GM23338 (cell line): ENCODE results near the gene NFATC1. TPM values are rescaled to one million over a fixed set of nuclear protein-coding genes. Genes with fewer than 3 reads are reported as not detected.

Experiments used
- ATAC-seq: fragments of 200-7000 bp; cut with Tn5 transposase; 3 replicates; pipeline ENCODE4 v1.9.1; 2020
- DNase-seq: peaks from one replicate; pipeline ENCODE4 v3.0.0-alpha.2; 2015; ENCODE audit warnings: low spot score
- H2AFZ ChIP-seq: fragments of 200-600 bp; sonication (generic); 2 replicates; pipeline ENCODE4 v1.8.0; 2016; ENCODE audit warnings: antibody characterized with exemption, mild to moderate bottlenecking, moderate library complexity
- H3F3A ChIP-seq: fragments of 200-600 bp; sonication (generic); replicated peaks from 2 replicates; pipeline ENCODE4 v1.8.0; 2017; ENCODE audit warnings: antibody characterized with exemption, mixed run types, low read depth
- H3K27ac ChIP-seq: fragments of 200-600 bp; sonication (generic); 2 replicates; pipeline ENCODE4 v1.6.1; 2016; ENCODE audit warnings: low read depth
- H3K27me3 ChIP-seq: fragments of 200-600 bp; sonication (generic); 2 replicates; pipeline ENCODE4 v1.8.0; 2016; ENCODE audit warnings: mild to moderate bottlenecking, mixed run types, moderate library complexity; ENCODE audit not compliant: insufficient read depth
- H3K36me3 ChIP-seq: fragments of 200-600 bp; sonication (generic); 2 replicates; pipeline ENCODE4 v1.8.0; 2016; ENCODE audit warnings: mild to moderate bottlenecking; ENCODE audit not compliant: insufficient read depth
- H3K4me1 ChIP-seq: fragments of 200-600 bp; sonication (generic); 2 replicates; pipeline ENCODE4 v1.8.0; 2016; ENCODE audit warnings: mild to moderate bottlenecking, moderate library complexity; ENCODE audit not compliant: insufficient read depth
- H3K4me2 ChIP-seq: fragments of 200-600 bp; sonication (generic); 2 replicates; pipeline ENCODE4 v1.7.1; 2017; ENCODE audit warnings: mixed run types
- H3K4me3 ChIP-seq: fragments of 200-600 bp; sonication (generic); 2 replicates; pipeline ENCODE4 v1.6.1; 2016; ENCODE audit warnings: mixed run types
- H3K79me2 ChIP-seq: fragments of 200-600 bp; sonication (generic); replicated peaks from 2 replicates; pipeline ENCODE4 v1.8.0; 2017; ENCODE audit warnings: mild to moderate bottlenecking; ENCODE audit not compliant: insufficient read depth
- H3K9me2 ChIP-seq: fragments of 200-600 bp; sonication (generic); 2 replicates; pipeline ENCODE4 v1.8.0; 2017; ENCODE audit not compliant: insufficient read depth
- H4K20me1 ChIP-seq: fragments of 200-600 bp; sonication (generic); replicated peaks from 2 replicates; pipeline ENCODE4 v1.8.0; 2017; ENCODE audit warnings: mild to moderate bottlenecking; ENCODE audit not compliant: insufficient read depth
- H3K27ac Mint-ChIP-seq: 2 replicates; pipeline ENCODE4 v1.8.0; 2020; ENCODE audit warnings: inconsistent platforms, mild to moderate bottlenecking, moderate library complexity, mixed read lengths
- H3K27me3 Mint-ChIP-seq: 3 replicates; pipeline ENCODE4 v1.8.0; 2022; ENCODE audit warnings: low read depth, mild to moderate bottlenecking, moderate library complexity, mixed read lengths, inconsistent platforms; ENCODE audit not compliant: insufficient read depth, poor library complexity
- H3K36me3 Mint-ChIP-seq: 3 replicates; pipeline ENCODE4 v1.8.0; 2021; ENCODE audit warnings: low read depth, mild to moderate bottlenecking, inconsistent platforms, moderate library complexity, mixed read lengths
- H3K4me1 Mint-ChIP-seq: 3 replicates; pipeline ENCODE4 v1.8.0; 2020; ENCODE audit warnings: mild to moderate bottlenecking, inconsistent platforms, mixed read lengths
- H3K4me3 Mint-ChIP-seq: 3 replicates; pipeline ENCODE4 v1.8.0; 2021; ENCODE audit warnings: moderate library complexity, mild to moderate bottlenecking, inconsistent platforms, mixed read lengths
- H3K9me3 Mint-ChIP-seq: 3 replicates; pipeline ENCODE4 v1.8.0; 2020; ENCODE audit warnings: moderate library complexity, mild to moderate bottlenecking, inconsistent platforms, mixed read lengths
- CREB1 ChIP-seq: fragments of 250-450 bp; sonication (Bioruptor Pico); IDR thresholded peaks from 2 replicates; pipeline ENCODE4 v1.5.0; 2020; ENCODE audit warnings: low read depth, mild to moderate bottlenecking, moderate library complexity
- CTCF ChIP-seq, 2 experiments: fragments of 200-600 bp in 1 of 2; sonication (generic) in 1 of 2; conservative IDR thresholded peaks; 2 replicates each; pipeline versions ENCODE4 v1.5.1 to v1.6.1; 2016 to 2017; ENCODE audit warnings: antibody characterized with exemption in 2 of 2, low read depth in 2 of 2, mild to moderate bottlenecking in 2 of 2, moderate library complexity in 1 of 2
- ETS1 ChIP-seq: IDR thresholded peaks from 2 replicates; pipeline ENCODE4 v1.6.1; 2016; ENCODE audit warnings: antibody characterized with exemption
- EZH2 ChIP-seq: fragments of 200-600 bp; sonication (generic); IDR thresholded peaks from one replicate; pipeline ENCODE4 v1.8.0; 2017; ENCODE audit warnings: antibody characterized with exemption, mild to moderate bottlenecking, low read depth; ENCODE audit not compliant: unreplicated experiment
- EZH2phosphoT487 ChIP-seq: fragments of 200-600 bp; sonication (generic); IDR thresholded peaks from one replicate; pipeline ENCODE4 v1.8.1; 2018; ENCODE audit warnings: antibody characterized with exemption; ENCODE audit not compliant: unreplicated experiment
- JUNB ChIP-seq: IDR thresholded peaks from one replicate; pipeline ENCODE4 v1.6.1; 2016; ENCODE audit warnings: antibody characterized with exemption; ENCODE audit not compliant: unreplicated experiment
- NANOG ChIP-seq: IDR thresholded peaks from 2 replicates; pipeline ENCODE4 v1.6.1; 2016; ENCODE audit warnings: antibody characterized with exemption, borderline replicate concordance
- POLR2AphosphoS5 ChIP-seq: IDR thresholded peaks from 2 replicates; pipeline ENCODE4 v1.6.1; 2016; ENCODE audit warnings: antibody characterized with exemption, low read depth
- STAT1 ChIP-seq: IDR thresholded peaks from one replicate; pipeline ENCODE4 v1.6.1; 2016; ENCODE audit warnings: antibody characterized with exemption; ENCODE audit not compliant: unreplicated experiment
- ZNF114 ChIP-seq: fragments of 250-450 bp; sonication (Bioruptor Pico); IDR thresholded peaks from 2 replicates; pipeline ENCODE4 v1.5.0; 2020; ENCODE audit warnings: mild to moderate bottlenecking, moderate library complexity
- ZNF331 ChIP-seq: fragments of 250-450 bp; sonication (Bioruptor Pico); IDR thresholded peaks from 2 replicates; pipeline ENCODE4 v1.5.0; 2020; ENCODE audit warnings: low read depth, mild to moderate bottlenecking, moderate library complexity
- polyA plus RNA-seq: library from polyadenylated mRNA; unstranded; fragments of >200 nt; fragmentation: Nextera tagmentation; extraction: Ambion mirVana; gene quantifications from 2 replicates; pipeline ENCODE4 v1.2.1, GENCODE V29; 2016
- total RNA-seq: library from RNA; depleted of rRNA; stranded (reverse); fragments of >200 nt; shearing (Covaris generic); gene quantifications from 2 replicates; pipeline ENCODE4 v1.2.3, GENCODE V29; 2014
- TF ChIP-seq, protein P1 (sequence below): fragments of 250-450 bp; sonication (Bioruptor Pico); IDR thresholded peaks from 2 replicates; pipeline ENCODE4 v1.5.0; 2020; ENCODE audit warnings: mild to moderate bottlenecking, moderate library complexity
- TF ChIP-seq, protein P2 (sequence below): IDR thresholded peaks from one replicate; pipeline ENCODE4 v1.6.1; 2018; ENCODE audit warnings: antibody characterized with exemption; ENCODE audit not compliant: unreplicated experiment

NFATC1 gene
- total and polyA plus RNA-seq, 2 experiments from 2014 or later: 3.9 to 6.4 TPM

DNA sequence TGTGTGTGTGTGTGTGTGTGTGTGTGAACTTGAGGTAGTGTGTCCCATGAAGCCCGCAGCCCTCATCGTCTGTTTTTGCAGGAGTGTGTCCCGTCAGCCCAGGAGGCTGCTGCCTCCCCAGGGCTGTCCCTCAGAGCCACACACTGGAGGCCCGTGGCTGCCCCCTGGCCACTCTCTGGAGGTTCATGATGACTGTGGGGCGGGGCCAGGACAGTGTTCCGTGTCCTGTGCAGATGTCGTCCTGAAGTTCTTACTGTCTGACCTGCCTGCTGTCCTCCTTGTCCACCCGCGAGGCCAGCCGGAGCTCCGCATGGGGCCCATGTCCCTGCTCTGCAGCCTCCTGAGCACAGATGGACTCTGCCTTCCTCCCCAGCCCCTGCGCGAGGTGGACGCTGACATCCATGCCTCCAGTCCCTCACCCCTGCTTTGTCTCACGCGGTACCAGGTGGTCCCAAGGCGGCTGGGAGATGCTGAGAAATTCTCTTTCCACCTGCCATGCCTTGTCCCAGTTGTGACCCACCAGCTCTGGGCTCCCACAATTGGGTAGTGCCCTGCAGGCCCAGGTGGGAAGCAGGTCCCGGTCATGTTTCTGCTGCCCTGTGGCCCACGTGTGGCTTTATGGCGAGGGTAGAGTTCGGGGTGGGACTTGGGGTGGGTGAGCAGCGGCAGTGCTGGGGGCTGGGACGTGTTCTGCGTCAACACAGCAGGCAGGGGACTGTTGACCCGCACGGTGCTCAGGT lies 92.8 kb downstream of the NFATC1 start:
- Histone ChIP-seq H2AFZ (no peak overlapping the region), H3K4me3 (no peak overlapping the region), H3K36me3 (no peaks in the 10 kb centered on the region), H3K27ac (no peak overlapping the region), H3K4me2 (no peak overlapping the region), H4K20me1 (no peaks in the 10 kb centered on the region), H3K27me3 (no peaks in the 10 kb centered on the region), H3K9me2 (no peaks in the 10 kb centered on the region), H3F3A (no peaks in the 10 kb centered on the region), H3K4me1 (no peaks in the 10 kb centered on the region), H3K79me2 (no peaks in the 10 kb centered on the region)
- no peaks in the 10 kb centered on the region for H3K36me3 Mint-ChIP-seq
- no peak for ATAC-seq
- H3K27ac Mint-ChIP-seq: no peak overlapping the region
- TF ChIP-seq EZH2phosphoT487 (no peak), NANOG (no peak), ZNF331 (CRISPR knock-in tag) (no peak), POLR2AphosphoS5 (no peak), JUNB (no peak), ZNF114 (CRISPR knock-in tag) (no peak), CREB1 (CRISPR knock-in tag) (no peak), STAT1 (no peak), ETS1 (no peak), CTCF (conservative IDR thresholded peaks at IDR 0.05; ENCODE audit: low read depth in 2 of 2) (no peak), EZH2 (no peak)
- TF ChIP-seq, protein P1, sequence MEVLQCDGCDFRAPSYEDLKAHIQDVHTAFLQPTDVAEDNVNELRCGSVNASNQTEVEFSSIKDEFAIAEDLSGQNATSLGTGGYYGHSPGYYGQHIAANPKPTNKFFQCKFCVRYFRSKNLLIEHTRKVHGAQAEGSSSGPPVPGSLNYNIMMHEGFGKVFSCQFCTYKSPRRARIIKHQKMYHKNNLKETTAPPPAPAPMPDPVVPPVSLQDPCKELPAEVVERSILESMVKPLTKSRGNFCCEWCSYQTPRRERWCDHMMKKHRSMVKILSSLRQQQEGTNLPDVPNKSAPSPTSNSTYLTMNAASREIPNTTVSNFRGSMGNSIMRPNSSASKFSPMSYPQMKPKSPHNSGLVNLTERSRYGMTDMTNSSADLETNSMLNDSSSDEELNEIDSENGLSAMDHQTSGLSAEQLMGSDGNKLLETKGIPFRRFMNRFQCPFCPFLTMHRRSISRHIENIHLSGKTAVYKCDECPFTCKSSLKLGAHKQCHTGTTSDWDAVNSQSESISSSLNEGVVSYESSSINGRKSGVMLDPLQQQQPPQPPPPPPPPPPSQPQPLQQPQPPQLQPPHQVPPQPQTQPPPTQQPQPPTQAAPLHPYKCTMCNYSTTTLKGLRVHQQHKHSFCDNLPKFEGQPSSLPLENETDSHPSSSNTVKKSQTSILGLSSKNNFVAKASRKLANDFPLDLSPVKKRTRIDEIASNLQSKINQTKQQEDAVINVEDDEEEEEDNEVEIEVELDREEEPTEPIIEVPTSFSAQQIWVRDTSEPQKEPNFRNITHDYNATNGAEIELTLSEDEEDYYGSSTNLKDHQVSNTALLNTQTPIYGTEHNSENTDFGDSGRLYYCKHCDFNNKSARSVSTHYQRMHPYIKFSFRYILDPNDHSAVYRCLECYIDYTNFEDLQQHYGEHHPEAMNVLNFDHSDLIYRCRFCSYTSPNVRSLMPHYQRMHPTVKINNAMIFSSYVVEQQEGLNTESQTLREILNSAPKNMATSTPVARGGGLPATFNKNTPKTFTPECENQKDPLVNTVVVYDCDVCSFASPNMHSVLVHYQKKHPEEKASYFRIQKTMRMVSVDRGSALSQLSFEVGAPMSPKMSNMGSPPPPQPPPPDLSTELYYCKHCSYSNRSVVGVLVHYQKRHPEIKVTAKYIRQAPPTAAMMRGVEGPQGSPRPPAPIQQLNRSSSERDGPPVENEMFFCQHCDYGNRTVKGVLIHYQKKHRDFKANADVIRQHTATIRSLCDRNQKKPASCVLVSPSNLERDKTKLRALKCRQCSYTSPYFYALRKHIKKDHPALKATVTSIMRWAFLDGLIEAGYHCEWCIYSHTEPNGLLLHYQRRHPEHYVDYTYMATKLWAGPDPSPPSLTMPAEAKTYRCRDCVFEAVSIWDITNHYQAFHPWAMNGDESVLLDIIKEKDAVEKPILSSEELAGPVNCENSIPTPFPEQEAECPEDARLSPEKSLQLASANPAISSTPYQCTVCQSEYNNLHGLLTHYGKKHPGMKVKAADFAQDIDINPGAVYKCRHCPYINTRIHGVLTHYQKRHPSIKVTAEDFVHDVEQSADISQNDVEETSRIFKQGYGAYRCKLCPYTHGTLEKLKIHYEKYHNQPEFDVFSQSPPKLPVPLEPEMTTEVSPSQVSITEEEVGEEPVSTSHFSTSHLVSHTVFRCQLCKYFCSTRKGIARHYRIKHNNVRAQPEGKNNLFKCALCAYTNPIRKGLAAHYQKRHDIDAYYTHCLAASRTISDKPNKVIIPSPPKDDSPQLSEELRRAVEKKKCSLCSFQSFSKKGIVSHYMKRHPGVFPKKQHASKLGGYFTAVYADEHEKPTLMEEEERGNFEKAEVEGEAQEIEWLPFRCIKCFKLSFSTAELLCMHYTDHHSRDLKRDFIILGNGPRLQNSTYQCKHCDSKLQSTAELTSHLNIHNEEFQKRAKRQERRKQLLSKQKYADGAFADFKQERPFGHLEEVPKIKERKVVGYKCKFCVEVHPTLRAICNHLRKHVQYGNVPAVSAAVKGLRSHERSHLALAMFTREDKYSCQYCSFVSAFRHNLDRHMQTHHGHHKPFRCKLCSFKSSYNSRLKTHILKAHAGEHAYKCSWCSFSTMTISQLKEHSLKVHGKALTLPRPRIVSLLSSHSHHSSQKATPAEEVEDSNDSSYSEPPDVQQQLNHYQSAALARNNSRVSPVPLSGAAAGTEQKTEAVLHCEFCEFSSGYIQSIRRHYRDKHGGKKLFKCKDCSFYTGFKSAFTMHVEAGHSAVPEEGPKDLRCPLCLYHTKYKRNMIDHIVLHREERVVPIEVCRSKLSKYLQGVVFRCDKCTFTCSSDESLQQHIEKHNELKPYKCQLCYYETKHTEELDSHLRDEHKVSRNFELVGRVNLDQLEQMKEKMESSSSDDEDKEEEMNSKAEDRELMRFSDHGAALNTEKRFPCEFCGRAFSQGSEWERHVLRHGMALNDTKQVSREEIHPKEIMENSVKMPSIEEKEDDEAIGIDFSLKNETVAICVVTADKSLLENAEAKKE (CRISPR knock-in tag): no peak
- TF ChIP-seq, protein P2, sequence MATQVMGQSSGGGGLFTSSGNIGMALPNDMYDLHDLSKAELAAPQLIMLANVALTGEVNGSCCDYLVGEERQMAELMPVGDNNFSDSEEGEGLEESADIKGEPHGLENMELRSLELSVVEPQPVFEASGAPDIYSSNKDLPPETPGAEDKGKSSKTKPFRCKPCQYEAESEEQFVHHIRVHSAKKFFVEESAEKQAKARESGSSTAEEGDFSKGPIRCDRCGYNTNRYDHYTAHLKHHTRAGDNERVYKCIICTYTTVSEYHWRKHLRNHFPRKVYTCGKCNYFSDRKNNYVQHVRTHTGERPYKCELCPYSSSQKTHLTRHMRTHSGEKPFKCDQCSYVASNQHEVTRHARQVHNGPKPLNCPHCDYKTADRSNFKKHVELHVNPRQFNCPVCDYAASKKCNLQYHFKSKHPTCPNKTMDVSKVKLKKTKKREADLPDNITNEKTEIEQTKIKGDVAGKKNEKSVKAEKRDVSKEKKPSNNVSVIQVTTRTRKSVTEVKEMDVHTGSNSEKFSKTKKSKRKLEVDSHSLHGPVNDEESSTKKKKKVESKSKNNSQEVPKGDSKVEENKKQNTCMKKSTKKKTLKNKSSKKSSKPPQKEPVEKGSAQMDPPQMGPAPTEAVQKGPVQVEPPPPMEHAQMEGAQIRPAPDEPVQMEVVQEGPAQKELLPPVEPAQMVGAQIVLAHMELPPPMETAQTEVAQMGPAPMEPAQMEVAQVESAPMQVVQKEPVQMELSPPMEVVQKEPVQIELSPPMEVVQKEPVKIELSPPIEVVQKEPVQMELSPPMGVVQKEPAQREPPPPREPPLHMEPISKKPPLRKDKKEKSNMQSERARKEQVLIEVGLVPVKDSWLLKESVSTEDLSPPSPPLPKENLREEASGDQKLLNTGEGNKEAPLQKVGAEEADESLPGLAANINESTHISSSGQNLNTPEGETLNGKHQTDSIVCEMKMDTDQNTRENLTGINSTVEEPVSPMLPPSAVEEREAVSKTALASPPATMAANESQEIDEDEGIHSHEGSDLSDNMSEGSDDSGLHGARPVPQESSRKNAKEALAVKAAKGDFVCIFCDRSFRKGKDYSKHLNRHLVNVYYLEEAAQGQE: no peak
- H3K4me1 Mint-ChIP-seq: peaks cover 4% of the 10 kb centered on the region; the same call in 1 of the 3 replicates
- H3K9me3 Mint-ChIP-seq: no peaks in the 10 kb centered on the region
- no peak overlapping the region for H3K4me3 Mint-ChIP-seq
- peaks cover 4% of the 10 kb centered on the region for H3K27me3 Mint-ChIP-seq
- DNase-seq: no peak
